ENCODE results near the gene DIPK1A. TPM values are rescaled to one million over a fixed set of nuclear protein-coding genes. Genes with fewer than 3 reads are reported as not detected.

The DIPK1A gene
- total RNA-seq, 3 donors from 2014 or later, result 7.6 to 20.4 (median 12.8) TPM

DNA sequence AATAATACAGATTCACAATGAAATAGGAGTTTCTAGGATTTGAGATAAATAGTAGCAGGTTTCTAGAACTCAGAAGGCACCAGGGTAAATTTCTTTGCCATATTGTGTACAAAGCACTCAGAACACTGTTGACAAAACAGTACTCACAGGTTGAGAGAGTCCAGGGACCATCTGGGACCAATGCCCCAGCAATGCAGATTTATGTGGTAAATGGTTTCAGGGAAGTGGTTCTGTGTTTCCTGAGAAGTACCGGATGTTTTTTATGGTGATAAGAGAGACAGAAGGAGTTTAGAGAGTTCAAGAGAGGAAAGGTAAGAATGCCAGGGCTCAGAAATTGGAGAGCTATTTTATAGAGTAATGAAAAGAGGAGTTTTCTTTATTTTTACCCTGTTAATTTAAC is 29.6 kb upstream of the DIPK1A start:
- H3K9me3 ChIP-seq, result no peaks in the 10 kb centered on the region
- intact Hi-C loops (cut with DNase I, micrococcal nuclease), result no loop called here
- H3K4me3 ChIP-seq, result no peak overlapping the region
- ATAC-seq (peak; percentile 37), DNase-seq (no peak)
- H3K36me3 ChIP-seq (ENCODE audit: low read depth), result no peaks in the 10 kb centered on the region
- no peak for TF ChIP-seq CTCF (IDR thresholded peaks at IDR 0.05)
- H3K4me1 ChIP-seq (ENCODE audit: low read depth), result peaks cover 15% of the 10 kb centered on the region

- no peak overlapping the region for H3K4me3 ChIP-seq
- H3K9me3 ChIP-seq, result no peaks in the 10 kb centered on the region
- no peak for DNase-seq
- no peak for ATAC-seq
- H3K4me1 ChIP-seq (ENCODE audit: low read depth), result peaks cover 10% of the 10 kb centered on the region
- H3K36me3 ChIP-seq (ENCODE audit: low read depth), result no peaks in the 10 kb centered on the region
- no peak for TF ChIP-seq CTCF (IDR thresholded peaks at IDR 0.05)
- intact Hi-C loops (cut with DNase I, micrococcal nuclease), result no loop called here
Observed at GRCh38 chr1:92989936-92990583, 28.8 kb upstream of the DIPK1A start.

DNA sequence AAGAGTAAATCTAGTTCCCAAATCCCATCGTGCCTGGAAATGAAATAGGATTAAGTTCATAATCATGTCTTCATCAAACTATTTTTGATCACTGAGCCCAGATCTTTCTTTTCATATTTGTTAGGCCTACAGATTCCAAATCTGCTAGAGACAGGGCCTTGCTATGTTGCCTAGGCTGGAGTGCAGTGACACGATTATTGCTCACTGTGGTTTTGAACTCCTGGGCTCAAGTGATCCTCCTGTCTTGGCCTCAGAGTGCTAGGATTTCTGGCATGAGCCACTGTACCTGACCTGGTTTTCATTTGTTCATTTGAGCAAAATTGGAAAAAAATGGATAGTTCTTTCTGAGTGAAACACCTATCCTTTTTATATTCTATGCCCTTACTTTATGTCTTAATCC is 28.0 kb upstream of the DIPK1A start:
- intact Hi-C loops (cut with DNase I, micrococcal nuclease), result no loop called here
- no peaks in the 10 kb centered on the region for H3K9me3 ChIP-seq
- no peak overlapping the region for H3K4me3 ChIP-seq
- DNase-seq (no peak), ATAC-seq (no peak)
- no peak for TF ChIP-seq CTCF (IDR thresholded peaks at IDR 0.05)
- peaks cover 3% of the 10 kb centered on the region for H3K4me1 ChIP-seq (ENCODE audit: low read depth)
- H3K36me3 ChIP-seq (ENCODE audit: low read depth), result no peaks in the 10 kb centered on the region

GRCh38 chr1:92987462-92987861 is 26.2 kb upstream of the DIPK1A start:
- intact Hi-C loops (cut with DNase I, micrococcal nuclease), result no loop called here
- TF ChIP-seq CTCF (IDR thresholded peaks at IDR 0.05), result no peak

DNA sequence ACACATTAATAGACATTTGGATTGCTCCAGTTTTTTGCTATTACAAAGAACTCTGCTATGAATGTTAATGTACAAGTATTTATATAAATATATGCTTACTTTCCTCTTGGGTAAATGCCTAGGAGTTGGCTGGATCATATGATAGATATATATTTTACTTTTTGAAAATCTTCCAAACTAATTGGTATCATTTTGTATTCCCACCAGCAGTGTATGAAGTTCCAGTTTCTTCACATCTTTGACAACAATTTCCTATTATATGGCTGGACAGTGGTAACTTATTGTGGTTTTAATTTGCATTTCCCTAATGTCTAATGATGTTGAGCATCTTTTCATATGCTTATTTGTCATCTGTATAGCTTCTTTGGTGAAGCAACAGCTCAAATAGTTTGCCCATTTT is 23.8 kb upstream of the DIPK1A start:
- ATAC-seq (no peak), DNase-seq (no peak)
- Histone ChIP-seq H3K4me3 (no peak overlapping the region), H3K36me3 (ENCODE audit: low read depth) (no peaks in the 10 kb centered on the region), H3K4me1 (ENCODE audit: low read depth) (peaks cover 10% of the 10 kb centered on the region), H3K9me3 (no peaks in the 10 kb centered on the region)
- intact Hi-C loops (cut with DNase I, micrococcal nuclease), result no loop called here
- TF ChIP-seq CTCF (IDR thresholded peaks at IDR 0.05), result no peak

More at GRCh38 chr1:92987462-92987861, 26.2 kb upstream of the DIPK1A start:
- no peak overlapping the region for H3K4me3 ChIP-seq
- H3K36me3 ChIP-seq (ENCODE audit: low read depth), result no peaks in the 10 kb centered on the region
- no peaks in the 10 kb centered on the region for H3K9me3 ChIP-seq
- no peak for ATAC-seq
- no peaks in the 10 kb centered on the region for H3K4me1 ChIP-seq (ENCODE audit: low read depth)
- DNase-seq, result no peak

Measured in mucosa of descending colon (tissue), 3 donors.